ENCODE results near the gene LRMDA. TPM values are rescaled to one million over a fixed set of nuclear protein-coding genes. Genes with fewer than 3 reads are reported as not detected.

Gene LRMDA
- total RNA-seq, 1 experiment from 2014 or later: 4.8 TPM

DNA sequence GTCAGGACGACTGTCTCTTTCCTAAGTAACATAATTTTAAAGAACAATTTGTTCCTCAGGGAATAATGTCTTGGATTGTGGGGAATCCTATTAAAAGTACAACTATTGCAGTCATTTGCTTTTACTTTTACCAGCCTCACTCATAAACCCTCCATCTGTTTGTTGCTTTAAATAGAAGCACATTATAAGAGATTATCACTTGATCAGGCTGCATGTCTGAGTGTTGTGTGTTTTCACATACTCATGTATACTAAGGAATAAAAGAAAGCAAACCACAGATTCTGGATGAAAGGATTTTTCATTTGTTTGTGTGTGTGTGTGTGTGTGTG is 1128.4 kb downstream of the LRMDA start:
- TF ChIP-seq JUND (IDR thresholded peaks at IDR 0.05): no peak
- no peak for TF ChIP-seq SP1 (IDR thresholded peaks at IDR 0.05; ENCODE audit: low read depth)
- TF ChIP-seq CEBPB (IDR thresholded peaks at IDR 0.05; ENCODE audit: low read depth): no peak
- no peak for TF ChIP-seq ELF1 (IDR thresholded peaks at IDR 0.05; ENCODE audit: borderline replicate concordance, low read depth)
- no peak for TF ChIP-seq YY1 (IDR thresholded peaks at IDR 0.05; ENCODE audit: extremely low read depth, insufficient replicate concordance, low read depth, low read length)
- no peak for TF ChIP-seq ZFX (IDR thresholded peaks at IDR 0.05)
- TF ChIP-seq POLR2A (IDR thresholded peaks at IDR 0.05; ENCODE audit: borderline replicate concordance, extremely low read depth, insufficient read depth, insufficient read length): no peak
- POLR2A ChIA-PET: no interaction called here
- Histone ChIP-seq H4K20me1 (ENCODE audit: insufficient read depth) (no peaks in the 10 kb centered on the region), H3K4me1 (ENCODE audit: control insufficient read depth in 1 of 2, insufficient read depth in 2 of 2, low read length in 2 of 2) (no peaks in the 10 kb centered on the region), H3K9ac (ENCODE audit: low read length) (no peak overlapping the region), H3K9me3 (ENCODE audit: control insufficient read depth in 1 of 2, insufficient read depth in 1 of 2, low read depth in 1 of 2, low read length in 2 of 2) (no peaks in the 10 kb centered on the region), H3K27me3 (ENCODE audit: insufficient read depth, low read length) (peaks cover 6% of the 10 kb centered on the region; the same call in 1 of the 2 replicates), H3K9me2 (ENCODE audit: insufficient read depth) (no peaks in the 10 kb centered on the region), H3K79me2 (ENCODE audit: insufficient read depth, low read length) (no peaks in the 10 kb centered on the region), H3K36me3 (ENCODE audit: control insufficient read depth in 1 of 2, insufficient read depth in 2 of 2, low read length in 2 of 2) (no peaks in the 10 kb centered on the region), H3K4me2 (ENCODE audit: low read length) (no peak overlapping the region), H3K27ac (ENCODE audit: low read depth, low read length) (no peak overlapping the region), H3K4me3 (replicated peaks in 1 of 2; ENCODE audit: low read depth in 1 of 2, low read length in 2 of 2) (no peak overlapping the region), H2AFZ (ENCODE audit: low read depth, low read length, poor library complexity, severe bottlenecking) (no peak overlapping the region)
- no TSS peak for BruUV-seq (replicated peaks)
- RAD21 ChIA-PET (ENCODE audit: low non-redundant PET in 1 of 2, low total read pairs in 2 of 2, uncharacterized antibody in 2 of 2, unreplicated experiment in 2 of 2): no interaction called here
- ATAC-seq (no peak), DNase-seq (ENCODE audit: low read depth, low spot score) (no peak)
- intact Hi-C loops (cut with micrococcal nuclease): no loop called here
- CTCF ChIA-PET: no interaction called here

DNA sequence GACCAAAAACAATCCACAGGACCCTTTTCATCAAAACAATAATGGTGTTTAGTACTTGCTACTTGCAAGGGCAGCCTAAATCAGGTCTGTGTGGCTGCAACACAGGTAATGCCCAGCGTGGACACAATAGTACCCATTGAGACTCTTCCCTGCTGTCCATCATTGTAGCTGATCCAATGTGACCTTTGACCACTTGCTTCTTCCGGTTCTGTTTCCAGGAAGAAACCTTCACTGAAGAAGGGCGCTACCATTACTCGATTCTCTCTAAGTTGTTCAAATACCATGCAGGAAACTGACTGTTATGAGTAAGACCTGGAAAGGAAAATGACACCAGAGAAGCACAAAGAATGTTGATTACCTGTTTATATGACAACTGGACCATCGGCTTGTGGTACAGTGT is 1128.9 kb downstream of the LRMDA start:
- no peak for DNase-seq (ENCODE audit: low read depth, low spot score)
- POLR2A ChIA-PET: no interaction called here

More for the DNA sequence above, 1128.9 kb downstream of the LRMDA start:
- BruUV-seq (replicated peaks): no TSS peak
- intact Hi-C loops (cut with micrococcal nuclease): no loop called here
- Histone ChIP-seq H3K9me3 (ENCODE audit: control insufficient read depth in 1 of 2, insufficient read depth in 1 of 2, low read depth in 1 of 2, low read length in 2 of 2) (no peaks in the 10 kb centered on the region), H3K36me3 (ENCODE audit: control insufficient read depth in 1 of 2, insufficient read depth in 2 of 2, low read length in 2 of 2) (no peaks in the 10 kb centered on the region), H3K4me2 (ENCODE audit: low read length) (no peak overlapping the region), H3K4me1 (ENCODE audit: control insufficient read depth in 1 of 2, insufficient read depth in 2 of 2, low read length in 2 of 2) (no peaks in the 10 kb centered on the region), H3K9ac (ENCODE audit: low read length) (no peak overlapping the region), H3K79me2 (ENCODE audit: insufficient read depth, low read length) (no peaks in the 10 kb centered on the region), H4K20me1 (ENCODE audit: insufficient read depth) (no peaks in the 10 kb centered on the region), H3K27me3 (ENCODE audit: insufficient read depth, low read length) (peaks cover 6% of the 10 kb centered on the region; the same call in 1 of the 2 replicates), H3K27ac (ENCODE audit: low read depth, low read length) (no peak overlapping the region), H3K9me2 (ENCODE audit: insufficient read depth) (no peaks in the 10 kb centered on the region), H2AFZ (ENCODE audit: low read depth, low read length, poor library complexity, severe bottlenecking) (no peak overlapping the region), H3K4me3 (replicated peaks in 1 of 2; ENCODE audit: low read depth in 1 of 2, low read length in 2 of 2) (no peak overlapping the region)
- RAD21 ChIA-PET (ENCODE audit: low non-redundant PET in 1 of 2, low total read pairs in 2 of 2, uncharacterized antibody in 2 of 2, unreplicated experiment in 2 of 2): no interaction called here
- ATAC-seq: no peak
- CTCF ChIA-PET: no interaction called here
- TF ChIP-seq EZH2 (IDR thresholded peaks at IDR 0.05): no peak
- TF ChIP-seq, protein P1, sequence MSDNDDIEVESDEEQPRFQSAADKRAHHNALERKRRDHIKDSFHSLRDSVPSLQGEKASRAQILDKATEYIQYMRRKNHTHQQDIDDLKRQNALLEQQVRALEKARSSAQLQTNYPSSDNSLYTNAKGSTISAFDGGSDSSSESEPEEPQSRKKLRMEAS (IDR thresholded peaks at IDR 0.05): no peak

Measured in HCT116 (cell line).